Type B pancreatic cell (in vitro differentiated cells): ENCODE results near the gene SCN2A. TPM values are rescaled to one million over a fixed set of nuclear protein-coding genes. Genes with fewer than 3 reads are reported as not detected.

Source experiments
- DNase-seq: peaks from one replicate; pipeline ENCODE4 v3.0.0; 2021; ENCODE audit warnings: mixed read lengths; ENCODE audit not compliant: unreplicated experiment; ENCODE audit errors: extremely low spot score
- H3K27ac Mint-ChIP-seq: 2 replicates; pipeline ENCODE4 v1.8.0; 2021; ENCODE audit warnings: mild to moderate bottlenecking, mixed read lengths
- H3K27me3 Mint-ChIP-seq: 2 replicates; pipeline ENCODE4 v1.8.0; 2021; ENCODE audit warnings: mixed read lengths
- H3K36me3 Mint-ChIP-seq: 2 replicates; pipeline ENCODE4 v1.8.0; 2021; ENCODE audit warnings: mixed read lengths
- H3K4me1 Mint-ChIP-seq: one replicate; pipeline ENCODE4 v1.8.0; 2021; ENCODE audit warnings: mixed read lengths; ENCODE audit not compliant: unreplicated experiment
- H3K4me3 Mint-ChIP-seq: 2 replicates; pipeline ENCODE4 v1.8.0; 2021; ENCODE audit warnings: mild to moderate bottlenecking, mixed read lengths
- H3K9me3 Mint-ChIP-seq: 2 replicates; pipeline ENCODE4 v1.8.0; 2021; ENCODE audit warnings: mixed read lengths
- total RNA-seq: library from RNA; stranded (reverse); gene quantifications from 2 replicates; pipeline ENCODE4 v1.2.1, GENCODE V29; 2021; ENCODE audit warnings: low replicate concordance
- TF ChIP-seq, protein P1 (sequence below): fragments of 200-600 bp; sonication (generic); conservative IDR thresholded peaks from 2 replicates; pipeline ENCODE4 v1.5.0; 2021; ENCODE audit warnings: antibody characterized with exemption, mild to moderate bottlenecking

The SCN2A gene
- total RNA-seq, 1 donor from 2014 or later, result 0.92 TPM

DNA sequence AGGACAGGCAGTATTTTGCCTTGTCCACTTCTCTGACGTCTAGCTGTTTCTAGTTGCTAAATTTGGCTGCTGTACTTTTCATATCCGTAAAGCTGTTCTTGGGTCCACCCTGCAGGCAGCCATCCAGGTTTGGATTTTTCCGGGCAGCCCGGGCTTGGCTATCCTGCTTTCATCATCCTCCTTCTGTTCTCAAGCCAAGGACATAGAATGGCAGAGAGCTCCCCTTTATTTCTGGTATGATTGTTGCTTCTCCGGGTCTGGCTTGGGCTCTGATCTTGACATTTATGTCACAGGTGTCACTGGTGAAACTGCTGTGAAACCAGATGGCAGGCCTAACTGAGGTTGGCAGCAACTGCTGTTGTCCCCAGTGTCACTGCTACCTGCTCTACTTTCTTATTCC is 35.5 kb downstream of the SCN2A start:
- Mint-ChIP-seq H3K27ac (no peak overlapping the region), H3K4me1 (no peaks in the 10 kb centered on the region), H3K36me3 (no peaks in the 10 kb centered on the region), H3K27me3 (no peaks in the 10 kb centered on the region), H3K4me3 (no peak overlapping the region), H3K9me3 (no peaks in the 10 kb centered on the region)
- no peak for DNase-seq
- TF ChIP-seq, protein P1, sequence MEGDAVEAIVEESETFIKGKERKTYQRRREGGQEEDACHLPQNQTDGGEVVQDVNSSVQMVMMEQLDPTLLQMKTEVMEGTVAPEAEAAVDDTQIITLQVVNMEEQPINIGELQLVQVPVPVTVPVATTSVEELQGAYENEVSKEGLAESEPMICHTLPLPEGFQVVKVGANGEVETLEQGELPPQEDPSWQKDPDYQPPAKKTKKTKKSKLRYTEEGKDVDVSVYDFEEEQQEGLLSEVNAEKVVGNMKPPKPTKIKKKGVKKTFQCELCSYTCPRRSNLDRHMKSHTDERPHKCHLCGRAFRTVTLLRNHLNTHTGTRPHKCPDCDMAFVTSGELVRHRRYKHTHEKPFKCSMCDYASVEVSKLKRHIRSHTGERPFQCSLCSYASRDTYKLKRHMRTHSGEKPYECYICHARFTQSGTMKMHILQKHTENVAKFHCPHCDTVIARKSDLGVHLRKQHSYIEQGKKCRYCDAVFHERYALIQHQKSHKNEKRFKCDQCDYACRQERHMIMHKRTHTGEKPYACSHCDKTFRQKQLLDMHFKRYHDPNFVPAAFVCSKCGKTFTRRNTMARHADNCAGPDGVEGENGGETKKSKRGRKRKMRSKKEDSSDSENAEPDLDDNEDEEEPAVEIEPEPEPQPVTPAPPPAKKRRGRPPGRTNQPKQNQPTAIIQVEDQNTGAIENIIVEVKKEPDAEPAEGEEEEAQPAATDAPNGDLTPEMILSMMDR, result no peak

GRCh38 chr2:165275932-165276331 is 36.7 kb downstream of the SCN2A start:
- no peak overlapping the region for H3K4me3 Mint-ChIP-seq
- TF ChIP-seq, protein P1, result no peak
- H3K27me3 Mint-ChIP-seq, result no peaks in the 10 kb centered on the region
- no peak for DNase-seq
- H3K36me3 Mint-ChIP-seq, result no peaks in the 10 kb centered on the region
- no peak overlapping the region for H3K27ac Mint-ChIP-seq
- no peaks in the 10 kb centered on the region for H3K4me1 Mint-ChIP-seq
- no peaks in the 10 kb centered on the region for H3K9me3 Mint-ChIP-seq

- H3K27me3 Mint-ChIP-seq, result no peaks in the 10 kb centered on the region
- H3K27ac Mint-ChIP-seq, result no peak overlapping the region
- TF ChIP-seq, protein P1, result no peak
- H3K4me1 Mint-ChIP-seq, result no peaks in the 10 kb centered on the region
- DNase-seq, result no peak
- no peak overlapping the region for H3K4me3 Mint-ChIP-seq
- no peaks in the 10 kb centered on the region for H3K36me3 Mint-ChIP-seq
- no peaks in the 10 kb centered on the region for H3K9me3 Mint-ChIP-seq
These were observed 38.1 kb downstream of the SCN2A start for GRCh38 chr2:165277295-165277694.

DNA sequence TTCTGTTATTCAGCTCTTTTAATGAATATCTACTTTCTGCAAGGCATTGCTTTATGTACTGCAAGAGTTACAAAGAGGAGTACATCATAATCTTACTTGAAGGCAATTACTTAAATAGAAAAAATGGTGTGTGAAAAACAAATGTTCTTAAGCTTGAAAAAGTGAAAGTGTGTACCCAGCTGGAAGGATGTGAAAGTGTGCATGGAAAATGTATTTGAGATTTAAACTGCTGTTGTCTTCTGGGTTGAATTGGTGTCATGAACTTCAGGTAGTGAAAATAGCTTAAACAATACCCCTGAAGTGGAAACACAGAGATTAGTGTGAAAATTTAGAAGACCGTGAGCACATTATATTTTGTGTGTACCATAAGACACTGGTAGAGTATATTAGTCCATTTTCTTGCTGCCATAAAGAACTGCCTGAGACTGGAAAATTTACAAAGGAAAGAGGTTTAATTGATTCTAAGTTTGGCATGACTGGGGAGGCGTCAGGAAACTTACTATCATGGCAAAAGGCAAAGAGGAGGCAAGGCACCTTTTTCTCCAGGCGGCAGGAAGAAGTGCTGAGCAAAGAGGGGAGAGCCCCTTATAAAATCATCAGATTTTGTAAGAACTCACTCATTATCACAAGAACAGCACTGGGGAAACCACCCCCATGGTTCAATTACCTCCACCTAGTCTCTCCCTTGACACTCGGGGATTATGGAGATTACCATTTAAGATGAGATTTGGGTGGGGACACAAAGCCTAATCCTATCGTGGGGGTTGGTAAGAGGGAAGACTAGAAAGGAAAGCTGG is 38.8 kb downstream of the SCN2A start:
- Mint-ChIP-seq H3K9me3 (no peaks in the 10 kb centered on the region), H3K27me3 (no peaks in the 10 kb centered on the region), H3K27ac (no peak overlapping the region), H3K4me3 (no peak overlapping the region), H3K4me1 (no peaks in the 10 kb centered on the region), H3K36me3 (no peaks in the 10 kb centered on the region)
- TF ChIP-seq, protein P1, result no peak
- DNase-seq, result no peak

GRCh38 chr2:165280356-165280755 is 41.1 kb downstream of the SCN2A start:
- H3K36me3 Mint-ChIP-seq, result no peaks in the 10 kb centered on the region
- no peak overlapping the region for H3K27ac Mint-ChIP-seq
- no peaks in the 10 kb centered on the region for H3K27me3 Mint-ChIP-seq
- no peaks in the 10 kb centered on the region for H3K9me3 Mint-ChIP-seq
- no peak for DNase-seq
- no peak overlapping the region for H3K4me3 Mint-ChIP-seq
- TF ChIP-seq, protein P1, result no peak
- H3K4me1 Mint-ChIP-seq, result no peaks in the 10 kb centered on the region
